ACC112 (cell line): ENCODE data around the gene BCAR1.

Source experiments
- H2AFZ ChIP-seq: fragments of 200-600 bp; sonication (generic); one replicate; pipeline ENCODE4 v1.6.0; 2017; ENCODE audit warnings: antibody characterized with exemption, low read length; ENCODE audit not compliant: unreplicated experiment
- H3K27ac ChIP-seq: fragments of 200-600 bp; sonication (generic); 2 replicates; pipeline ENCODE4 v1.5.1; 2014; ENCODE audit warnings: low read depth, mild to moderate bottlenecking, antibody characterized with exemption, low read length, moderate library complexity
- H3K27me3 ChIP-seq: fragments of 200-600 bp; sonication (generic); 2 replicates; pipeline ENCODE4 v1.6.1; 2014; ENCODE audit warnings: mild to moderate bottlenecking, antibody characterized with exemption, low read length, moderate library complexity, mixed read lengths; ENCODE audit not compliant: insufficient read depth
- H3K36me3 ChIP-seq: fragments of 200-600 bp; sonication (generic); 2 replicates; pipeline ENCODE4 v1.6.1; 2016; ENCODE audit warnings: mild to moderate bottlenecking, antibody characterized with exemption, low read length, moderate library complexity, mixed read lengths; ENCODE audit not compliant: insufficient read depth
- H3K4me1 ChIP-seq: fragments of 200-600 bp; sonication (generic); one replicate; pipeline ENCODE4 v1.6.1; 2016; ENCODE audit warnings: low read length, mixed read lengths; ENCODE audit not compliant: insufficient read depth, unreplicated experiment, control insufficient read depth
- H3K4me3 ChIP-seq: fragments of 200-600 bp; sonication (generic); 2 replicates; pipeline ENCODE4 v1.5.1; 2014; ENCODE audit warnings: mild to moderate bottlenecking, low read depth, low read length
- H3K79me2 ChIP-seq: fragments of 200-600 bp; sonication (generic); one replicate; pipeline ENCODE4 v1.6.0; 2016; ENCODE audit warnings: low read length; ENCODE audit not compliant: control insufficient read depth, unreplicated experiment, insufficient read depth

The BCAR1 gene

GRCh38 chr16:75188832-75189477 lies 62.5 kb downstream of the BCAR1 start:
- Histone ChIP-seq H3K27ac (no peak overlapping the region), H3K79me2 (no peaks in the 10 kb centered on the region), H3K27me3 (peaks cover 21% of the 10 kb centered on the region), H3K4me3 (no peak overlapping the region), H3K4me1 (no peaks in the 10 kb centered on the region), H3K36me3 (no peaks in the 10 kb centered on the region), H2AFZ (no peak overlapping the region)

GRCh38 chr16:75181630-75182029 lies 69.8 kb downstream of the BCAR1 start:
- H3K27me3 ChIP-seq: peaks cover 16% of the 10 kb centered on the region; the same call in 1 of the 2 replicates
- H3K36me3 ChIP-seq: no peaks in the 10 kb centered on the region
- H3K27ac ChIP-seq: no peak overlapping the region
- H3K79me2 ChIP-seq: no peaks in the 10 kb centered on the region
- no peak overlapping the region for H2AFZ ChIP-seq
- no peaks in the 10 kb centered on the region for H3K4me1 ChIP-seq
- no peak overlapping the region for H3K4me3 ChIP-seq

GRCh38 chr16:75179208-75179607 lies 72.2 kb downstream of the BCAR1 start:
- Histone ChIP-seq H2AFZ (no peak overlapping the region), H3K27me3 (peaks cover 16% of the 10 kb centered on the region; the same call in 1 of the 2 replicates), H3K27ac (no peak overlapping the region), H3K79me2 (no peaks in the 10 kb centered on the region), H3K36me3 (no peaks in the 10 kb centered on the region), H3K4me3 (no peak overlapping the region), H3K4me1 (no peaks in the 10 kb centered on the region)
